SK-N-SH treated with all-trans-retinoic acid at 6 μM for 48 hours (cell line): ENCODE measurements around the gene DENND1C.

Experiments
- ISL1 ChIP-seq: fragments of 250-450 bp; sonication (Bioruptor Pico); IDR thresholded peaks from 2 replicates; pipeline ENCODE4 v2.1.2; 2022; ENCODE audit warnings: mild to moderate bottlenecking, moderate library complexity
- PATZ1 ChIP-seq: fragments of 250-450 bp; sonication (Bioruptor Pico); IDR thresholded peaks from 2 replicates; pipeline ENCODE4 v1.8.0; 2020; ENCODE audit warnings: mild to moderate bottlenecking, moderate library complexity, borderline replicate concordance
- RARB ChIP-seq: fragments of 250-450 bp; sonication (Bioruptor Pico); IDR thresholded peaks from 2 replicates; pipeline ENCODE4 v1.8.0; 2021; ENCODE audit warnings: mild to moderate bottlenecking, moderate library complexity
- SNAI2 ChIP-seq: fragments of 250-450 bp; sonication (Bioruptor Pico); IDR thresholded peaks from 2 replicates; pipeline ENCODE4 v1.5.0; 2020; ENCODE audit warnings: mild to moderate bottlenecking, moderate library complexity
- ZFP3 ChIP-seq: fragments of 250-450 bp; sonication (Bioruptor Pico); IDR thresholded peaks from 2 replicates; pipeline ENCODE4 v1.5.0; 2020; ENCODE audit warnings: mild to moderate bottlenecking, moderate library complexity
- ZFP30 ChIP-seq: fragments of 450-650 bp; formaldehyde crosslinking; IDR thresholded peaks from 2 replicates; pipeline ENCODE4 v1.5.0; 2022; ENCODE audit warnings: mild to moderate bottlenecking, moderate library complexity

- TF ChIP-seq PATZ1 (no peak), ZFP3 (no peak), ZFP30 (0 out of 2 replicates have a peak, but pooled peaks have one; percentile 39), RARB (CRISPR knock-in tag) (no peak), ISL1 (no peak), SNAI2 (CRISPR knock-in tag) (peak; percentile 88; the same call in 1 of the 2 replicates)
These were observed 56.5 kb downstream of the DENND1C start for GRCh38 chr19:6424939-6425731.
